Activated CD4-positive, CD25-positive, alpha-beta regulatory T cell treated with anti-CD3 and anti-CD28 coated beads, Interleukin-2, amount 50 U/mL, for 16 hours (primary cell): Measurements from ENCODE around the gene TTLL6.

ENCODE experiments used
- DNase-seq: peaks from one replicate; pipeline ENCODE4 v3.0.0-alpha.2; 2020; ENCODE audit warnings: low read depth, low spot score

The TTLL6 gene

GRCh38 chr17:48738803-48739526 is 78.1 kb downstream of the TTLL6 start:
- no peak for DNase-seq

DNA sequence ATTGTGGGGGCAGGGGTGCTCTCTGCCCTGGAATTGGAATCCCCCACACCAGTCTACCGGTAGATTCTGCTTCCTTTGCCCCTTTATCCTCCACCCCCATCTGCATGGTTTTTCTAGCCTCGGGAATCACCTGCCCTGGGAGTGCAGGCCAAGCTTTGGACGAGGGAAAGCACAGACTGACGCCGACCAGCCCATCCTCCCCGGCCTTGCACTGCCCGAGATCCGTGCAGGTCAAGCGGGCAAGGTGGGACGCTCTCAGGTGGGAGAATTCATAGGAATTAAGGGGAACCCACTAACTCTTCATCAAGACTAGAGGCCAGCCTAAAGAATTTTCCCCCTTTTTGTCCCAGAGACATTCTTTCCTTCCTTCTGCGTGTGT is 78.6 kb downstream of the TTLL6 start:
- no peak for DNase-seq

DNA sequence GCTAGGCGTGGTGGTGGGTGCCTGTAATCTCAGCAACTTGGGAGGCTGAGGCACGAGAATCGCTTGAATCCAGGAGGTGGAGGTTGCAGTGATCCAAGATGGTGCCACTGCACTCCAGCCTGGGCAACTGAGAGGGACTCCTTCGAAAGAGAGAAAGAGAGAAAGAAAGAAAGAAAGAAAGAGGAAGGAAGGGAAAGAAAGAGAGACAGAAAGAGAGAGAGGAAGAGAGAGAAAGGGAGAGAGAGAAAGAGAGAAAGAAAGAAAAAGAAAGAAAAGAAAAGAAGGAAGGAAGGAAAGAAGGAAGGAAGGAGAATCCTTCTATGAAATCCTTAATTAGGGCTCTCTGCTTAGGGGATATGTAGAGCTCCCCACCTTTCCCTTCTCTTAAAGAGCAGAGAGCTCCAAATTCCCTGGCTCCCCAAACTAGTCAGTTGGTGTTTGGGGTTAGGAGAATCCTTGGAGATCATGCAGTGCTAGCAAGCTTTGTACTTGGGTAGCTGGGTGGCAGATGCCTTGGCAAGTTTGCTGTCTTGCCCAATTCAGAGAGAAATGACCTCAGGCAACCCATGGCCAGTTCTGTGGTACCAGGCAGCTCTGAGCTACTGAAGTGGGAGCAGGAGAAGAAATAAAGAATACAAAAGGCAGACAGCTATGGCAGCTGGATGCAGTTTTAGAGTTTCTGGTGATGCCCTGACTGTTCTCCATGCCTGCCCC is 79.5 kb downstream of the TTLL6 start:
- no peak for DNase-seq

GRCh38 chr17:48735062-48735351 is 82.0 kb downstream of the TTLL6 start:
- no peak for DNase-seq

- DNase-seq: no peak
Measured at GRCh38 chr17:48734333-48735061, 82.5 kb downstream of the TTLL6 start.

DNA sequence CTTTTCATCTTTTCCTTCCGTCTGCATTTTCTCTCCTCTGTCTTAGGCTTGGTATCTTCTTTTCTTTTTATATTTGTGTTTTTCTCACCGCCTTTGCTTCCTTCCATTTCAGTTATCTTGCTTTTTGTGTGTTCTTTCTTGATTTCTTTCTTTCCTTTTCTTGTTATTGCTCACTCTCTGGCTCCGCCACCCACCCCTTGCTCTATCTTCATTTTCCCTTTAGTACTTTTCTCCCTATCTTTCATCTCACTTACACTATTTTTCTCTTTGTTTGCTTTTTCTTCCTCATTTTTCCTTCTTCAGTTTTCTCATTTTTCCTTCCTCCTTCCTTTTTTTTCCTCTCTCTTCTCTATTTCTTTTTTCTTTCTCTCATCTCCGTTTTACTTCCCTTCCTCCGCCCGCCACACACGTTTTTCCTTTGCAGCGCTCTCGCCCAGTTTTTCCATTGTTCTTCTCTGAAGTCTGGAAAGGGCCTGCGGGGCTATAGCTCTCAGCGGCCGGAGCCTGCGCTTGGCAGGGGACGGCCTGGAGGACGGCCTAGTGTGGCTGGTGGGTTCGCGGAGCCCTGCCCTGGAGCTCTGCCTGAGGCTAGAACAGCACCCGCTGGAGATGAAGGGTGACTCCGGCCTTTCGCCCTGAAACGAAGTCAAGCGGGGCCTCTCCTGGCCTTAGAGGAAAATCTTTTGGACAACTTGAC is 83.2 kb downstream of the TTLL6 start:
- DNase-seq: no peak

GRCh38 chr17:48732688-48733629 is 84.1 kb downstream of the TTLL6 start:
- no peak for DNase-seq

GRCh38 chr17:48731355-48731754 is 85.7 kb downstream of the TTLL6 start:
- DNase-seq: no peak

DNA sequence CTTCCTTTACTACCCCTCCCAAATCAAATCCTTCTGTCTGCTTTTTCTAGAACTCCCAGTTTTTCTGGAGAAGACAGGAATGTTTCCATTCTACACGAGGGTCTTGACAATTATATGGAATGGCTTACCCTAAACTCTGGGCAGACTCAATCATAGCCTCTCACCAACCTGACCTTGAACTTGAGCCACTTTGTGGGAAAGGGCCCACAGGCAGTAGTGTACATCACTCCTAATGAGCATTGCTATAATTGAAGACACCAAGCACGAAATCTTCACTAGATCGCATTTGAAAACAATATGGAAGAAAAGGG is 86.8 kb downstream of the TTLL6 start:
- DNase-seq: no peak

GRCh38 chr17:48729335-48730239 is 87.4 kb downstream of the TTLL6 start:
- DNase-seq: no peak

GRCh38 chr17:48728232-48729231 is 88.5 kb downstream of the TTLL6 start, which contains the start of gene HOXB13:
Gene HOXB13, minus strand, starts transcription at chr17:48728750. Its CDS starts 157 bp downstream, at chr17:48728593.
- DNase-seq: no peak

DNA sequence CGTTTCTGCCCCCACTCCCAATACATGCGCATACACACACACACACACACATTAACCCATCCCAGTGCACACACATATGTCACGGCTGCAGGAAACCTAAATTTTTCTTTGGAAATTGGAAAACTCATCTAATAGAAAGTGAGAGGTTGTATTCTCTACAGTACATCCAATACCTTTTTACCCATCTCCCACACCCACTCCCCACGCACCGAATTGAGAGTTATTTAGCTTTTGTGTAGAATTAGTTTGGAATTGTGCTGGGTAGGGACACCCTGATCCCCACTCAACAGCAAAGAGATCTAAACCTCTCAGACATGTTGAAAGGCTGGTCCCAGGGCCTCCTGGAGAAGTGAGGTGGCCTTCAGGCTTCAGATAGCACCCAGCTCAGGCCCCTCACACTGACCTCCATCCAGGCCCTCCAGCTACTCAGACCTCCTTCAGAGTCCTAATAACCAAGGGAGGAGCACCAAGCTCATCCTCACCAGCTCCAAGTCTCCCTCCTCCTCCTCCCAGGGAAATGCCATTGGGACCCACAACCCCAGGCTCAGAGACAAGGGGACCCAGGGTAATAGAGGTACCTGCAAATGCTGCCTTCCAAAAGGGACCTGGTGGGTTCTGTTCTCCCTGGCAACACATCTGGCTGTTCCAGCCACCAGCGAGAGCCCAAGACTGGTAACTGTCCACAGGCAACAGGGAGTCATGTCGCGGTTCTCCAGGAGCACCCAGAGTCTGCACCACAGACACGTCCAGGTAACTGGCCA is 89.4 kb downstream of the TTLL6 start:
- no peak for DNase-seq

- DNase-seq: no peak
Measured at GRCh38 chr17:48726916-48727286, 90.1 kb downstream of the TTLL6 start.

- no peak for DNase-seq
Measured at GRCh38 chr17:48726114-48726915, 90.7 kb downstream of the TTLL6 start.

DNA sequence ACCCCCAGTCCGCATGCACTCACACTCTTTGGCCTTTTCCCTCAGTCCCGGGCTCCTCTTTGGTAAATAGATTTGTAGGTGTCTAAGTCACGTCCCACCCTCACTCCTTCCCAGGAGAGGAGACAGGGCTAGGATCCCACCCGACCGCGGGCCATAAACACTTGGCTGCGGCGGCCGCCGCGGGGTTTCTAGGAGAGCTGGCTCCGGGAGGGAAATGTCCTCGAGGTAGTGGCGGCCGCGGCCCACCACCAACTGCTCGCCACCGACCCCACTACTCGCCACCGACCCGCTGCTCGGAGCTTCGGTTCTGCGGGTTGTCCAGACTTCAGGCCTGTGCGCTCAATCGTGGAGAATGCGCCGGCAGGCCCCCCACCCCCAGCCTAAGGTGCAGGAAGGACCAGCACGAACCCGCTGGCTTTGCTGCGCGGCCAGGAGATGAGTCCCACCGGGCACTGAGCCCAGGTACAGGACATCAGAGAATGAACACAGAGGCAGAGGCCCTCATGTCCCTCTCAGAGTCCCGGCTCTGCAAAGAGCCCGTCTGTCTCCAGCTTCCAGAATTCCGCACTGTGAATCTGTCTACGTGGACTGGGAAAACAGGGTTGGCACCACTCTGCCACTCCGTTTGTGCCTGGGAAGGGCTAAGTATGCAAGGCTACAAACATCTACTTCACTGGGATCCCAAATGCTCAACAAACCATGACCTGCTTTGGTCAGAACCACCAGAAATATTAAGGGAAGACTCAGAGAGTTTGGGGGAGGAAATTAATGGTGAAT is 91.6 kb downstream of the TTLL6 start:
- no peak for DNase-seq

GRCh38 chr17:48725004-48725287 is 92.1 kb downstream of the TTLL6 start:
- no peak for DNase-seq
